ENCODE measurements around the gene CACNA1S. TPM values are rescaled to one million over a fixed set of nuclear protein-coding genes. Genes with fewer than 3 reads are reported as not detected.

Gene CACNA1S
- total and polyA plus RNA-seq, 2 of the 4 experiments (the other 2 are of a cell fraction): not detected

- H3K4me3 ChIP-seq (ENCODE audit: insufficient read depth, low read depth, low read length): no peak overlapping the region
- ChIA-PET CTCF (no interaction called here), POLR2A (ENCODE audit: unreplicated experiment) (no interaction called here)
- H3K27me3 ChIP-seq (ENCODE audit: control insufficient read depth, insufficient read depth, low read length): peaks cover 14% of the 10 kb centered on the region; the same call in 1 of the 2 replicates
- H3K4me2 ChIP-seq (ENCODE audit: low read depth, low read length): no peak overlapping the region
- no peak overlapping the region for H3K4ac ChIP-seq (ENCODE audit: low read depth, low read length)
- no peak overlapping the region for H3K27ac ChIP-seq (ENCODE audit: insufficient read depth, low read length)
- no peak for ATAC-seq (ENCODE audit: low read depth)
- no peak overlapping the region for H3K18ac ChIP-seq (ENCODE audit: low read depth, low read length)
- H3K9me3 ChIP-seq (ENCODE audit: control insufficient read depth, insufficient read depth, low read length): no peaks in the 10 kb centered on the region
- no peak for DNase-seq
- no peak overlapping the region for H2AFZ ChIP-seq (replicated peaks; ENCODE audit: low read length, poor library complexity)
- no peak overlapping the region for H3K9ac ChIP-seq (ENCODE audit: low read depth, low read length)
- dilution Hi-C loops (cut with HindIII; ENCODE audit: low sequenced_read_pairs, unreplicated experiment) (no loop called here), intact Hi-C loops (cut with micrococcal nuclease) (no loop called here), in situ Hi-C loops (cut with MboI; ENCODE audit: low sequenced_read_pairs) (no loop called here)
- H2AK9ac ChIP-seq (replicated peaks; ENCODE audit: low read depth, low read length, poor library complexity): no peak overlapping the region
- no peak overlapping the region for H4K91ac ChIP-seq (ENCODE audit: insufficient read depth, low read depth, low read length)
- no peak overlapping the region for H2AK5ac ChIP-seq (ENCODE audit: low read depth, low read length)
- no peak overlapping the region for H2BK15ac ChIP-seq (ENCODE audit: low read depth, low read length)
- H2BK5ac ChIP-seq (ENCODE audit: low read depth, low read length, poor library complexity, severe bottlenecking): no peak overlapping the region
- TF ChIP-seq MXI1 (IDR thresholded peaks at IDR 0.05; ENCODE audit: borderline replicate concordance, low read depth, low read length) (no peak), CHD1 (IDR thresholded peaks at IDR 0.05; ENCODE audit: low read depth, low read length) (no peak)
- H3K14ac ChIP-seq (replicated peaks; ENCODE audit: low read depth, low read length): no peak overlapping the region
- H3K79me1 ChIP-seq (ENCODE audit: low read depth in 1 of 2, low read length in 2 of 2): no peaks in the 10 kb centered on the region
- no peaks in the 10 kb centered on the region; the same call in 1 of the 2 replicates for H3K36me3 ChIP-seq (ENCODE audit: control insufficient read depth, insufficient read depth, low read length)
- H3K9me1 ChIP-seq (ENCODE audit: insufficient read depth, low read length): no peaks in the 10 kb centered on the region
- no peaks in the 10 kb centered on the region for H3K4me1 ChIP-seq (ENCODE audit: control insufficient read depth, insufficient read depth, low read length)
- BruUV-seq (replicated peaks): no TSS peak
- no CpG with 5 or more reads among the region's 2 CpGs for WGBS, 2 experiments (ENCODE audit: extremely low coverage in 2 of 2, insufficient read length in 1 of 2)
- H4K20me1 ChIP-seq (ENCODE audit: insufficient read depth, low read length): no peaks in the 10 kb centered on the region
- no peak overlapping the region for H4K5ac ChIP-seq (ENCODE audit: low read depth, low read length)
- no peak overlapping the region for H2BK120ac ChIP-seq (ENCODE audit: low read depth, low read length)
- no peak overlapping the region for H3K56ac ChIP-seq (ENCODE audit: extremely low read depth, insufficient read depth, low read length)
- no peak overlapping the region for H4K8ac ChIP-seq (ENCODE audit: low read depth in 2 of 2, low read length in 2 of 2)
- H2BK20ac ChIP-seq (ENCODE audit: low read depth, low read length): no peak overlapping the region
- no peak overlapping the region for H3K23ac ChIP-seq (ENCODE audit: low read depth, low read length)
Observed at GRCh38 chr1:201006450-201006849, 105.8 kb downstream of the CACNA1S start.

Data from IMR-90 (cell line).